ENCODE data around the gene MAPK8IP2.
"Not testable (repeated sequence)": the region's sequence is repeated elsewhere in the genome, so short reads cannot be mapped to it uniquely, and the experiment has no call there.

MAPK8IP2 gene

DNA sequence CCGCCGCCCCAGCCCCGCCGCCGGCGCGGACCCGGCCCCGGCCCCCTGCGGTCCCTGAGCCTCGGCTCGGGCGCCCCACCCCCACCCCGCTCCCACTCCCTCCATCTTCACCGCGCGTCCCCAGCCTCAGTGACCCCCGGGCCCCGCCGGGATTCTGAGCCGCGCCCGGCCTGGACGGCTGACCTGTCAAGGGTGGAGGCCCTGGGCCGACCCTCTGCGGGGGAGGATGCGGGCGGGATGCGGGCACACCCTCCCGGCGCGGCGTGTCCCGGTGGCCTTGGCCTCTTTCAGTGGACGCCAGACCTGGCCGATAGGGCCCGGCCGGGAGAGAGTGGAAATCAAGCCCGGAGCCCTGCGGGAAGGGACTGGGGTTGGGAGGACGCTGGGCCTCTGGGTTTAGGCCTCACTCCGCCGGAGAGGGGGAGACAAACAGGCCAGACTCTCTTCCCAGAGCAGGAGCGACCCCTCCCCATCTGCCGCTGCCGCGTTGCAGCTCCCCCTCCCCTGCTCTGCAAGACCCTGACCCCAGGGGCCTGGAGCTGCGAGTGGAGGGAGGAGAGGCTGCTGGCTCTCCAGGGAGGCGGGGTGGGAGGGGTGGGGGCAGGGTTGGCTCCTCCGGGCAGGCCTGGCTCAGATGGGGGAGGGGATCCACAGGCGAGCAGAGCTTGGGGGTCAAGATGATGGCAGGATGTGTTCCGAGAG lies 525 bp downstream of the MAPK8IP2 start:
- no peak for DNase-seq

DNA sequence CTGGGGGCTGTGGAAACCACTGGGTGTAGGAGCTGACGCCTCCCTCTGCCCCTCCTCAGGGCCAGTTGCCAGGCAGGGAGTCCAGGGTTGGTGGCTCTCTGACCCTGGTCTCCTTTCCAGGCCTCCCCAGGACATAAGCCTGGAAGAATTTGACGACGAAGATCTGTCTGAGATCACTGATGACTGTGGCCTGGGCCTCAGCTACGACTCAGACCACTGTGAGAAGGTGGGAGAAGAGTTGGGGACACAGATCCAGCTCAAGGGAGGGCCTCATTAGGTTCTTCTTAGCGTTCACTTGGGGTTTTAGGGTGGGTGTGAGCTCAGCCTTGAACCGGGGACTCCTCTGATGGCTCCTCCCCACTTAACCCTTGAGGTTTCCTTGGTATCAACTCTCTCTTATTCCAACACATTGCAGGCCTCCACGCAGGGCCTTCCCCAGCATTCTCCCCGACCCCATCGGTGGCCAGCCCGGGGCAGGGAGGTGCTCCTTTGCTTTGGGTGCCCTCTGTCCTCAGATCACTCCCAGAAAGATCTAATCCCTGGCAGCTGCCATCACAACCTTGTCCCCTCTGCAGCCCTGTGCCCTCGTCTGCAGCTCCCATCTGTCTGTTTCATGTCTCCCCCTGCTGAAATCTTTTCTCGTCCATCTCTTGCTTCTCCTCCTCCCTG lies 1.2 kb downstream of the MAPK8IP2 start:
- DNase-seq, result no peak

DNA sequence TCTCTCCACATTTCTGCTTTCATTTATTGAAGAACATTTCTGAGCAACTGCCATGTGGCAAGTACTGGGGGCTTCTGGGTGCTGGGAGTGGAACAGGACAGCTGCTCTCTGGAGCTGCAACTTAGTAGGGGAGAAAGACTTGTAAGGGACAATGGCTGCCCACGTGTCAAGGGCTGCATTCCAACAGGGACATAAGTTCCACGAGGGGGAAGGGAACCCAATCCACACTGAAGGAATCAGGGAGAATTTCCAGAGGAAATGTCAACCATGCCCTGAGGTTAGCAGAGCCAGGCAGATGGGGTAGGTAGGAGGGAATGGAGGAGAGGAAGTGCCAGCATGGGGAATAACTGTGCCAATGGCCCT lies 1.7 kb downstream of the MAPK8IP2 start:
- no peak for DNase-seq

DNA sequence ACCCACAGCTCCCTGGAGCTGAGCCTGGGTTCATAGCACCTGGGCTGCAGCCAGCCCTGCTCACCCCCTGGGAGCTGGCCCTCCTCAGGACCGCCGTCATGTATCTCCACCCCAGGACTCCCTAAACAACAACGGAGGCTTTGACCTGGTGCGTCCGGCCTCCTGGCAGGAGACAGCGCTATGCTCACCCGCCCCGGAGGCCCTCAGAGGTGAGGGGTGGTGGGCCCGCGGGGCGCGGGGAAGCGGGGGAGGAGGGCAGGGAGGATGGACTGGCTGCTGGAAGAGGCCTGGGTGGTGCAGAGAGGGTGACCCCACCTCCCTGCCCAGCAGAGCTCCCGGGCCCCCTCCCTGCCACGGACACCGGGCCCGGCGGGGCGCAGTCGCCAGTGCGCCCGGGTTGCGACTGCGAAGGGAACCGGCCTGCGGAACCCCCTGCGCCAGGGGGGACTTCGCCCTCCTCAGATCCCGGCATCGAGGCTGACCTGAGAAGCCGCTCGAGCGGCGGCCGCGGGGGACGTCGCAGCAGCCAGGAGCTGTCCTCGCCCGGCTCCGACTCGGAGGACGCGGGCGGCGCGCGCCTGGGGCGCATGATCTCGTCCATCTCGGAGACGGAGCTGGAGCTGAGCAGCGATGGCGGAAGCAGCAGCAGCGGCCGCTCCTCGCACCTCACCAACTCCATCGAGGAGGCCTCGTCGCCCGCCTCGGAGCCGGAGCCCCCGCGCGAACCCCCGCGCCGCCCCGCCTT lies 3.1 kb downstream of the MAPK8IP2 start:
- DNase-seq, result no peak

DNA sequence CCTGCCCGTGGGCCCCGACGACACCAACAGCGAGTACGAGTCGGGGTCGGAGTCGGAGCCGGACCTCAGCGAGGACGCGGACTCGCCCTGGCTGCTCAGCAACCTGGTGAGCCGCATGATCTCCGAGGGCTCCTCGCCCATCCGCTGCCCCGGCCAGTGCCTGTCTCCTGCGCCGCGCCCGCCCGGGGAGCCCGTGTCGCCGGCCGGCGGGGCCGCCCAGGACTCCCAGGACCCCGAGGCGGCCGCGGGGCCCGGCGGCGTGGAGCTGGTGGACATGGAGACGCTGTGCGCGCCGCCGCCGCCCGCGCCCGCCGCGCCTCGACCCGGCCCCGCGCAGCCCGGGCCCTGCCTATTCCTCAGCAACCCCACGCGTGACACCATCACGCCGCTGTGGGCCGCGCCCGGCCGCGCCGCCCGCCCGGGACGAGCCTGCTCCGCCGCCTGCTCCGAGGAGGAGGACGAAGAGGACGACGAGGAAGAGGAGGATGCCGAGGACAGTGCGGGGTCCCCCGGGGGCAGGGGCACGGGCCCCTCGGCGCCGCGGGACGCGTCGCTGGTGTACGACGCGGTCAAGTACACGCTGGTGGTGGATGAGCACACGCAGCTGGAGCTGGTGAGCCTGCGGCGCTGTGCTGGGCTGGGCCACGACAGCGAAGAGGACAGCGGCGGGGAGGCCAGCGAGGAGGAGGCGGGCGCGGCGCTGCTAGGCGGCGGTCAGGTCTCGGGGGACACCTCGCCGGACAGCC lies 3.8 kb downstream of the MAPK8IP2 start:
- no peak for DNase-seq

DNA sequence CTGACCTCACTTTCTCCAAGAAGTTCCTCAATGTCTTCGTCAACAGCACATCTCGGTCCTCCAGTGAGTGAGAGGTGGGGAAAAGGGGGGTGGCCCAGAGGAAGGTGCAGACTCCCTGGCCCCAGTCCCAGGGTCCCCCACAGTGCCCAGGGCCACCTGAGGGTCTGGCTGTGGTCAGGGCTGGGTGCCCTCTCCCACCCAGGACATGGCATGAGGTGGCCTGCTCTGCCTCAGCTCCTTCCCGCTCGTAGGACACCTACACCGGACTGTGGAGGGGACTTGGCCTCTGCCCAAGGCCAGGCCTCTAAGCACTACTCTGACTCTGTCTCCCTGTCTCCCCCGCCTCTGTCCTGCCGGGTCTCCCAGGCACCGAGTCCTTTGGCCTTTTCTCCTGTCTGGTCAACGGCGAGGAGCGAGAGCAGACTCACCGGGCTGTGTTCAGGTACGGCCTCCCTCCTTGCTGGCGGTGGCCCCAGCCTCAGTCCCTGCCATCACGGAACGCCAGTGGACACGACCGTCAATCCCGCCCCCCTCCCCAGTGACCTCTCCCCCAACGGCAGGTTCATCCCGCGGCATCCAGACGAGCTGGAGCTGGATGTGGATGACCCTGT lies 4.5 kb downstream of the MAPK8IP2 start:
- no peak for DNase-seq

DNA sequence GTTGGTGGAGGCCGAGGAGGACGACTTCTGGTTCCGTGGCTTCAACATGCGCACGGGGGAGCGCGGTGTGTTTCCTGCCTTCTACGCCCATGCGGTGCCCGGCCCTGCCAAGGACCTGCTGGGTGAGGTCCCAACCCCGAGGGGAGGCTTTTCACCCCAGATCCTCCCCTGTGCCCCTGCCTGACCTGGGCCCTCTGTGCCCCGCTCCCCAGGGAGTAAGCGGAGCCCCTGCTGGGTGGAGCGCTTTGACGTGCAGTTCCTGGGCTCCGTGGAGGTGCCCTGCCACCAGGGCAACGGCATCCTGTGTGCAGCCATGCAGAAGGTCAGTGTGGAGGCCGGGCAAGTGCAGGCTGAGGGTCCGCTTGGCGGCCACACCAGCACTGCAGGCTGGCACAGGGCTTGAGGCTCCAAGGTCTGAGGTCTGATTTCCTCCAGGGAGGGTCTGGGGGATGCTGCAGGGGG lies 5.1 kb downstream of the MAPK8IP2 start:
- DNase-seq, result no peak

DNA sequence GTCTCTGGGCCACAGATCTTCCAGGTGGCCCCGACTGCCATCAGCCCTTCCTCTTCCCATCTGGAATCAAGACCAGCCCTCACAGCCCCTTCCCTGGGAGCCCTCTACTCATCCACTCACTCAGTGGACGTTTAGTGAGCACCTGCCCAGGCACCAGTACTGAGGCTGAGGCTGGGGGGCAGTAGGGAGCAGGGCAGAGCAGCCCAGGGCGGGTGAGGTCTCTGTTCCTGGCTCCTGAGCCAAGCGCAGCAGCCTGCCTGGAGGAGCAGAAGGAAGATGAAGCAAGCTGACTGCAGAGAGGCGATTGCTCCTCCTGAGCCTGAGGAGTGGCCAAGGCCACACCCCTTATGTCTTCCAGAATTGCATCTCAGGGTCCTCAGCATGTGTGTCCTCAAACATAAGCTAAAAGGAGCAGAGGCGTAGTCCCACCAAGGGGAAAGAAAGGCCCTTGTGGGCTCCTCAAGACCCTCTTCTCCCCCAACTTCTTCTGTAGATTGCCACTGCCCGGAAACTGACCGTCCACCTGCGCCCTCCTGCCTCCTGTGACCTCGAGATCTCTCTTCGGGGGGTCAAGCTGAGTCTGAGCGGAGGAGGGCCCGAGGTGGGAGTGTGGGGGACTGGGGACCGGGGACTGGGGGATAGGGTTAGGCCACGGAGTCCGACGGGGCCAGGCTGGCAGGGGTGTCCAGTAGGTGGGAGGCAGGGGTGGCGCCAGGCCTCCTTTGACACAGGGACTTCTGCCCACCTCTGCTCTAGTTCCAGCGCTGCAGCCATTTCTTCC lies 5.8 kb downstream of the MAPK8IP2 start:
- no peak for DNase-seq

DNA sequence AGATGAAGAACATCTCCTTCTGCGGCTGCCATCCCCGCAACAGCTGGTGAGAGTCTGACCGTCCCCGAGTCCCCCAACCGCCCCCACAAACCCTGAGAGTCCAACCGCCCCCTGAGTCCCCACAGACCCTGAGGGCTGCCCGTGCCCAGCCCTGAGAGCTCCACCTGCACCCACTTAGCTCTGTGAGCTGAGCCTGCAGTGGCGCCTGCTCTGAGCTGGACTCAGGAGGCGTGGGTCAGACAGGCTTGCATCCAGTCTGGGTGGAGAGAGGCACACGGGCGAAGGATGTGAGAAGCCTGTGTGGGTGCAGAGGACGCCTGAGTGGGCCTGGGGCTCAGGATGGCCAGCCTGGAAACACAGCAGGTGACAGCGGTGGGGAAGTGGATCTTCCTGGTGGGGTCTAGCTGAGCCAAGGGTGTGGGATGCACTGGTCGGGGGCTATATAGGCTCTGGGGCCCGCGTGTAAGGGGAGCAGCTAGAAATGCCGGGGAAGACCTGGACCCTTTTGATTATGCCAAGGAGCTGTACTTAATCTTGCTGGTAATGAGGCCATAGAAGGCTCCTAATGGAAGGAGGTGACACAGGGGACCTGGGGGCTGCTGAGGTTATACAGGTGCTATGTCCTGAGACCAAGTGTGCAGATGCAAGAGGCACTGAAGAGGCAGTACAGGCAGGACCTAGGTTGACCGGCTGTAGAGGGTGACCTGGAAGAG lies 6.5 kb downstream of the MAPK8IP2 start:
- DNase-seq, result no peak

DNA sequence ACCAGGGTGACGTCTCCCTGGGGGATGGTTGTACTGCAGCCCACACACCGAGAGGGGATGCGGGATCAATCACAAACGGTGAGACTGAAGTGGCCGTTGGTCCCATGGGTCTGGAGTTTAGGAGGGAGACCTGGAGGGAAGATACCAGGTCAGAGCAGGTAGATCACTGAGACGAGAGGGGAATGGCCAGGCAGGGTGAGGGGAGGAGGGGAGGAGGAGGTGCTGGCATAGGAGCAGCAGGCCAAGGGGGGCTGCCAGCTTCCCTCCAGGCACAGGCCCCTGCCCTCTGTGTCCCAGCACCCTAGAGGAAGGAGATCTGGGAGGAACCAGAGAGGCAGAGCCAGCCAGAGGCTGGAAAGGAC lies 7.0 kb downstream of the MAPK8IP2 start:
- DNase-seq, result no peak

DNA sequence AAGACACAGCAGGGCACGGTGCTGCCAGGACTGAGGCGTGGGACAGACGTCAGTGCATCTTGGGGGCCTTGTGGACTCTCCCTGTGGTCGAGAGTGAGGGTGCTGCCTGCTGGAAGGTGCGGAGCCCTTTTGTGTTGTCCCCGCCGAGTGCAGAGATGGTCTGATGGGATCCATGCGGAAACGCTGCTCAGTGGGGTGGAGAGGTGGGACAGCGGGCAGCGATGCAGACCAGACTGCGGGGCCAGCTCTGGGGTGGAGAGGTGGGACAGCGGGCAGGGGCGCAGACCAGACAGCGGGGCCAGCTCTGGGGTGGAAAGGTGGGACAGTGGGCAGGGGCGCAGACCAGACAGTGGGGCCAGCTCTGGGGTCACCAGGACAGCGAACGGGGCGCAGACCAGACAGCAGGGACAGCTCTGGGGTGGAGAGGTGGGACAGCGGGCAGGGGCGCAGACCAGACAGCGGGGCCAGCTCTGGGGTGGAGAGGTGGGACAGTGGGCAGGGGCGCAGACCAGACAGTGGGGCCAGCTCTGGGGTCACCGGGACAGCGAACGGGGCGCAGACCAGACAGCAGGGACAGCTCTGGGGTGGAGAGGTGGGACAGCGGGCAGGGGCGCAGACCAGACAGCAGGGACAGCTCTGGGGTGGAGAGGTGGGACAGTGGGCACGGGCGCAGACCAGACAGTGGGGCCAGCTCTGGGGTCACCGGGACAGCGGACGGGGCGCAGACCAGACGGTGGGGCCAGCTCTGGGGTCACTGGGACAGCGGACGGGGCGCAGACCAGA lies 7.7 kb downstream of the MAPK8IP2 start:
- DNase-seq, result not testable (repeated sequence)

DNA sequence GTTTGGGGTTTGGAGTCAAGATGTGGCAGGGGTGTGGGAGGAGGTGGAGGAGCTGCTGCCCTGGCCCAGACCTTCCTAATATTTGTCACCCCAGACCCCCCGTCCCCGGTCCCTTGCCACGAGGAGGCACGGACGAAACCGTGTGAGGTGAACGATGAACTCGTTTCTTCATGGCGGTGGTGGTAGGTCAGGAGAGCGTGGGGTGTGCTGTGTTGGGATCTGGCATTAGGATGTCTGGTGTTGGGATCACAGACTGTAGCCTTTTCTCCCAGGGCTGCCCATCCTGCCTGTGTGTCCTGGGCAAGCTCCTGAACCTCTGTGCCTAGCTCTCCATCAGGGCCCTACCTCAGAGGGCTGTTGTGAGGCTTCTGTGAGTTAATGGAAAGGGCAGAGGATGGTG lies 8.4 kb downstream of the MAPK8IP2 start:
- no peak for DNase-seq

DNA sequence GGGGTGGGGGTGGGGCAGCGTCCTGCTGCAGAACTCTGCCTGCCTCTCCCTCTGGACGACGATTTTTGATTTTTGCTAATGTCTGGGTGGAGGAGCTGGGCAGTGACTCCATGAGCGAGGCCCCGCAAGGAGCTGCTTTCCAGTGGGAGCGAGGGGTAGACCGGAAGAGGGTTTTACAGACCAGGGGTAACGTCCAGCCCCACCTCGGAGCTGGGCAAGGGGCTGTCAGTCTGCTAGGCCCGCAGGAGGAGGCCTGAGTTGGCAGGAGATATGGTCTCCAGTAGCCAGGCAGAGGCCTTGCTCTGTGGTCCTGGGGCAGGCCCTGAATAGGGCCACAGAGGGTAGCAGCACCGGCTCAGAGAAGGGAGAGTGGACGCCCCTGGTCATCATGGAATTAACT lies 9.0 kb downstream of the MAPK8IP2 start:
- no peak for DNase-seq

DNA sequence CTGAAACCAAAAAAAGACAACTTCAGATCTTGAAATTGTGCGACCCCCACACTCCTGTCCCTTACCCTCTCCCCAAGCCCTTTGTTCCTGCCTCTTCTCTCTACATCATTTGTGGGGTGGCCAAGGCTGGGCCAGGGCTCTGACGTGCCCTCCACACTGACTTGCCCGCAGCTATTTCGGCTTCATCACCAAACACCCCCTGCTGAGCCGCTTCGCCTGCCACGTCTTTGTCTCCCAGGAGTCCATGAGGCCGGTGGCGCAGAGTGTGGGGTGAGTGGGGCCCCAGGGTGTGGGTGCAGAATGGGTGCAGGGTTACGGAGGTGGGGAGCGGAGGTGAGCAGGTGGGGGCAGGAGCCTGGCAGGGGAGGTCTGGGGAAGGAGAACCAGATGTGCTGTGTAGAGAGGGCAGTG lies 9.5 kb downstream of the MAPK8IP2 start:
- DNase-seq, result no peak

DNA sequence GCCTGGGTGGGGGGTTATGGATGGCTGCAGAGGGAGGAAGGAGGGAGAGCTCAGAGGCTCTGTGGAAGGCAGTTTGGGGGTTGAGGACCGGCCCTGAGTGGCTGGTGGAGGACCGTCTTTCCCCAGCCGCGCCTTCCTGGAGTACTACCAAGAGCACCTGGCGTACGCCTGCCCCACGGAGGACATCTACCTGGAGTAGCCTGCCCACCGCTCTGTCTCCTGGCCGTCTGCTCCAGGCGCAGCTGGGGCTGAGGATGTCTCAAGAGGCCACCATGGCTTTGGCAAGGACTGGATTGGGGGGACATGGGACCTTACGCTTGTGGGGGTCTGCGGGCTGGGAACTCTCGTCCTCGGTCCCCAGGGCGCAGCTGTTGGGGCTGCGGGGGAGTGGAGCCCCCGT lies 10.0 kb downstream of the MAPK8IP2 start:
- DNase-seq, result no peak

DNA sequence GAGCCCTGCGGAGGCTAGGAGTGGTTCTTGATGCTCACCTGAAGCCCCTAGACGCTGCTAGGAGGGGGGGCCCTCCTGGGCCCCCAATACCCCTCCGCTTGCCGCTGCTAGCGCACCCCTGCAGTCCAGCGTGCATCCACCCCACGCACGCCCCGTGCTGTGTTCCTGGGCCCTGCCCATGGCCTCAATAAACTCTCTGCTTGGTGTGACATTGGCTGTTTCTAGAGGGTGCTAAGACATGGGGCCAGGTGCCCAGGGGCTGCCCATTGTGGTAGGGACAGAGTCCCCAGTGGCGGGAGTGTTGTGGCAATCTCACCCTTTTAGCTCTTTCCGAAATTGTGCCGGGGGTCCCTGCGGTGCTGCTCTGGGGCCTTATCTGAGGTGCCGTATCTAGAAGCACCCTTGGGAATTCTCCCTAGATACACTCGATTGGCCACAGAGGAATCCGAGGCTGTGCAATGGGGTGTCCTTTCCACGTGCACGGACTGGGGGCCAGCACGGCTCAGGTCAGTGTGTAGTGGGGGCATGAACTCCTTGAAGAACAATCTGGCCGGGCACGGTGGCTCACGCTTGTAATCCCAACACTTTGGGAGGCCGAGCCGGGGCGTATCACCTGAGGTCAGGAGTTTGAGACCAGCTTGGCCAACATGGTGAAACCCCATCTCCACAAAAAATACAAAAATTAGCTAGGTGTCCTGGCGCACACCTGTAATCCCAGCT lies 10.9 kb downstream of the MAPK8IP2 start:
- DNase-seq, result no peak

DNA sequence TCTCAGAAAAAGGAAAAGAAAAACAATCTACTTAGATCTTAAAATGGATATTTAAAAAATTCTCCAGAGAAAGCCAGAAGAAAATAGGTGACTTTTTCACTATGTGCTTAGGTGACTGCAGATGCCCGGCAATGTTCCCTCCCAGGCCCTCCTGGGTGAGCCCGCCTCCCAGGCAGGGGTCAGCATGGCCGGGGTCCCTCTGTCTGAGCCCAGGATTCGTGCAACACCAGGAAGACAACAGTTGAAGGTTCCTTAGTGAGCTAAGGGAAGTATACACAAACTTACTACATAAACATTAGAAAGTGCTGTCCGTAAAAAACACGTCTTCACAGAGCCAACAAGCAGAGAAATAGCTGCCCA lies 11.6 kb downstream of the MAPK8IP2 start:
- DNase-seq, result no peak

DNA sequence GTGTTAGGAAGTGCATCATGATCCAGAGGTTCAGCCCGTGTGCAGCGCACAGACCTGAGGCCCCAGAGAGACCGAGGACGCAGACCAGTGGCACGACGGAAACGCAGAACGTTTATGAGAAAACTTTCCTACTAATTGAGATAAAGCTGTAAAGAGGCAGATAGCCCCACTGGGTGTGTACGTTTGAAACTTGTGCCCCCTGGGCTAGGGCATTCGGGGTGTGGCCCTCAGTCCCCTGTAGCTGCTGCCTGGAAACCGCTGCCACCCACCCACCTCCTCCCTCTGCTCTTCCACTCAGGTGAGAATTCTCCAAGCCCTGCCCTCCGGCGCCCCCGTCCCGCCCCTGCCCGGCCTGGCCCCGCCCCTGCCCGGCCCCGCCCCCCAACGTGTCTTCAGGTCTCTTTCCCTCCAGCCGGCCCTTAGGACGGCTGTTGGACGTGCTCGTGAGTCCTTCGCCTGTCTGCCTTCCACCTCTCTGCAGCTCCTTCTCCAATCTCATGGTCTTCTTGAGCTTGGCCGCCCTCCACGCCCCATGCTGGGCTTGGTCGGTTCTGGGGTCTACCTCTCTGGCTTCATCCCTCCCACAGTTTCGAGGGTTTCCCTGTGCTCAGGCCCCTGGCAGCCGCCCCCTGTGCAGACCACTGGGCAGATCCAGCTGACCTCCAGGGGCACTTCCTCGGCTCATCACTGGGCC lies 12.1 kb downstream of the MAPK8IP2 start:
- peak in 1 of 2 donors; percentile 15 for DNase-seq

DNA sequence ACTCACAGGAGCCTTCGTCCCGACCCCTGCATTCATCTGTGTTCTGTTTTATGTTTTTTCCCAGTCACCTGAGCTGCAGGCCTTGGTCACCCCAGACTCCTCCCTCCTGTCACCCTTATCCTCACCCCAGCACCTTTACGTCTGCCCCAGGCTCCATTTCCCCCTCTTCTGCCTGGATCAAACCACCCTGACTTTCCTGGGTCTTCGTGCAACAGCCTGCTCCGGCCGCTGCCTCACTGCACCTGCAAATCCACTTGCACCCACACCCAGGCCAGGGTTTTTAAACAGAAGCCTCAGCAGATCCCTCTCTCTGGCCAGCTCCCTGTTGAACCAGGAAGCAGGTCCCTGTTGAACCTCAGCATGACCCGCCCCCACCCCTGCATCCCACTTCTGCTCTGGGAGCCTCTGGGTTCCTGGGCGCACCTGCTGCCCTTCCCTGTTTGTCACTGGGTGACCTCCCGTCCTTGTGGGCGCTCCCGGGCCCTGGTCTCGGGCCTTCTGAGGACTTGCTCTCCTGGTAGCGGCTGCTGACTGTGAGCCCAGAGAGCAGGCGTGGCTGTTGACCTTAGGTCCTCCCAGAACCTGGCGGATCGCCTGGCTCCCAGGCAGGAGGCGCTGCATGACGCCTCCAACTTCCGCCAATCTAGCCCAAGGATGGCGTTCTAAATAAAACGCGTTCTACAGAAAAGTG lies 12.8 kb downstream of the MAPK8IP2 start:
- no peak for DNase-seq

Data from CD4-positive, alpha-beta T cell treated with Interleukin-1 beta for 1 hour (primary cell).